B cell (primary cell): ENCODE data around the gene NUP93. TPM values are rescaled to one million over a fixed set of nuclear protein-coding genes. Genes with fewer than 3 reads are reported as not detected.

Source experiments
- ATAC-seq: fragments of 200-7000 bp; cut with Tn5 transposase; one replicate; pipeline ENCODE4 v1.10.0; 2021; ENCODE audit warnings: low read depth, mild to moderate bottlenecking, moderate number of reproducible peaks, moderate library complexity
- CTCF ChIA-PET: fragments of 350-600 bp; sonication (Branson Sonifier 250); formaldehyde crosslinking; loops from one replicate; lab custom pipeline; 2021; ENCODE audit warnings: antibody characterized with exemption, inconsistent platforms; lab: Charles Lee
- POLR2A ChIA-PET: fragments of 350-600 bp; sonication (Branson Sonifier 250); formaldehyde crosslinking; loops from one replicate; lab custom pipeline; 2021; ENCODE audit warnings: antibody characterized with exemption; lab: Charles Lee
- DNase-seq: peaks from one replicate; pipeline ENCODE4 v3.0.0; 2013
- H2AFZ ChIP-seq: 2 replicates; pipeline ENCODE4 v1.6.1; 2012; ENCODE audit warnings: mild to moderate bottlenecking, low read depth, low read length; ENCODE audit not compliant: insufficient read depth, poor library complexity, severe bottlenecking
- H3K27ac ChIP-seq, 2 donors: 1 replicate in 1 of 2; 2 replicates in 1 of 2; pipeline ENCODE4 v1.5.1; 2012 to 2013; ENCODE audit warnings: low read length in 2 of 2, mild to moderate bottlenecking in 2 of 2, moderate library complexity in 1 of 2
- H3K27me3 ChIP-seq, 4 experiments: fragments of 200-600 bp in 1 of 4; sonication (generic) in 1 of 4; replicated peaks in 1 of 4; 1 replicate in 2 of 4; 2 replicates in 2 of 4; pipeline versions ENCODE4 v1.6.1 to v1.7.0; 2013 to 2016; ENCODE audit warnings: low read length in 3 of 4, mild to moderate bottlenecking in 2 of 4, mixed read lengths in 1 of 4, moderate library complexity in 1 of 4; ENCODE audit not compliant: insufficient read depth in 4 of 4, control insufficient read depth in 3 of 4; ENCODE audit errors: control extremely low read depth in 1 of 4
- H3K36me3 ChIP-seq, 2 experiments: replicated peaks in 1 of 2; 1 replicate in 1 of 2; 2 replicates in 1 of 2; pipeline versions ENCODE4 v1.6.1 to v1.7.1; 2013; ENCODE audit warnings: low read length in 1 of 2; ENCODE audit not compliant: insufficient read depth in 2 of 2, control insufficient read depth in 1 of 2; ENCODE audit errors: control extremely low read depth in 1 of 2, extremely low read depth in 1 of 2
- H3K4me1 ChIP-seq, 2 donors: fragments of 200-600 bp in 1 of 2; sonication (generic) in 1 of 2; 1 replicate in 1 of 2; 2 replicates in 1 of 2; pipeline versions ENCODE4 v1.5.1 to v1.6.1; 2013 to 2017; ENCODE audit warnings: low read length in 2 of 2; ENCODE audit not compliant: control insufficient read depth in 2 of 2, insufficient read depth in 2 of 2
- H3K4me2 ChIP-seq: replicated peaks from 2 replicates; pipeline ENCODE3; 2012; ENCODE audit warnings: mild to moderate bottlenecking, low read depth, low read length; ENCODE audit not compliant: poor library complexity, severe bottlenecking
- H3K4me3 ChIP-seq, 5 experiments: fragments of 200-600 bp in 1 of 5; sonication (generic) in 1 of 5; 1 replicate in 3 of 5; 2 replicates in 2 of 5; pipeline versions ENCODE4 v1.5.1 to v1.7.0; 2011 to 2016; ENCODE audit warnings: low read length in 4 of 5, mild to moderate bottlenecking in 4 of 5, low read depth in 2 of 5, control low read depth in 1 of 5, moderate library complexity in 1 of 5; ENCODE audit not compliant: insufficient read depth in 1 of 5; ENCODE audit errors: control extremely low read depth in 1 of 5, extremely low read depth in 1 of 5
- H3K79me2 ChIP-seq: fragments of 200-600 bp; sonication (generic); one replicate; pipeline ENCODE4 v1.6.0; 2016; ENCODE audit warnings: low read length; ENCODE audit not compliant: control insufficient read depth, insufficient read depth
- H3K9ac ChIP-seq: fragments of 200-600 bp; sonication (generic); 2 replicates; pipeline ENCODE4 v1.6.1; 2017; ENCODE audit warnings: mild to moderate bottlenecking, low read length, moderate library complexity
- H3K9me3 ChIP-seq, 3 donors: one replicate each; pipeline versions ENCODE4 v1.6.1 to v1.7.1; 2013; ENCODE audit warnings: low read length in 2 of 3; ENCODE audit not compliant: control insufficient read depth in 2 of 3, insufficient read depth in 1 of 3; ENCODE audit errors: control extremely low read depth in 1 of 3
- H4K20me1 ChIP-seq: 2 replicates; pipeline ENCODE4 v1.6.0; 2012; ENCODE audit warnings: mild to moderate bottlenecking, low read length; ENCODE audit not compliant: insufficient read depth, control insufficient read depth, poor library complexity, severe bottlenecking
- H3K27ac Mint-ChIP-seq: one replicate; pipeline ENCODE4 v1.8.0; 2021; ENCODE audit warnings: mixed read lengths
- H3K27me3 Mint-ChIP-seq: one replicate; pipeline ENCODE4 v1.8.0; 2021; ENCODE audit warnings: mixed read lengths
- H3K4me1 Mint-ChIP-seq: one replicate; pipeline ENCODE4 v1.8.0; 2021; ENCODE audit warnings: mixed read lengths
- H3K4me3 Mint-ChIP-seq: one replicate; pipeline ENCODE4 v1.8.0; 2021; ENCODE audit warnings: mixed read lengths
- H3K9me3 Mint-ChIP-seq: one replicate; pipeline ENCODE4 v1.8.0; 2022; ENCODE audit warnings: mixed read lengths; ENCODE audit not compliant: insufficient read depth
- CTCF ChIP-seq: fragments of 200-600 bp; IDR thresholded peaks from one replicate; pipeline ENCODE4 v1.8.0; 2022; ENCODE audit warnings: antibody characterized with exemption, mild to moderate bottlenecking
- EZH2 ChIP-seq: IDR thresholded peaks from 2 replicates; pipeline ENCODE4 v1.6.1; 2012; ENCODE audit warnings: borderline replicate concordance, low read depth, mild to moderate bottlenecking, moderate library complexity, low read length; ENCODE audit not compliant: insufficient read depth, poor library complexity, severe bottlenecking
- WGBS: methylation state at CpG from one replicate; pipeline ENCODE4 v1.1.5; 2013; ENCODE audit warnings: missing lambda C conversion rate; ENCODE audit not compliant: insufficient coverage; 5-methylcytosine and 5-hydroxymethylcytosine counted together
- intact Hi-C: fragments of 100-400 bp; cut with micrococcal nuclease; formaldehyde crosslinking; loops from one replicate; pipeline ENCODE4 v1.10.0; 2022
- polyA plus RNA-seq: library from polyadenylated mRNA; depleted of rRNA; stranded (reverse); fragments of >200 nt; gene quantifications from 2 replicates; pipeline ENCODE4 v1.2.3, GENCODE V29; 2012
- total RNA-seq, 2 donors: library from RNA; stranded (reverse); fragments of 120-200 nt in 1 of 2; gene quantifications; 1 replicate in 1 of 2; 2 replicates in 1 of 2; pipeline versions ENCODE4 v1.2.3 to v1.2.4, GENCODE V29; 2013 to 2022

NUP93 gene
- total and polyA plus RNA-seq, 2 donors (not counting 1 experiment from before 2014, with no cell fraction given), result 23.6 to 64.6 TPM

GRCh38 chr16:56763291-56763916 is 33.5 kb downstream of the NUP93 start:
- DNase-seq, result no peak
- Histone ChIP-seq H3K4me3 (no peak overlapping the region), H3K27me3 (no peaks in the 10 kb centered on the region), H3K79me2 (peaks cover 4% of the 10 kb centered on the region), H4K20me1 (no peaks in the 10 kb centered on the region), H2AFZ (no peak overlapping the region), H3K9ac (no peak overlapping the region), H3K9me3 (no peaks in the 10 kb centered on the region), H3K36me3 (peaks cover 15 to 24% of the 10 kb centered on the region in 2 experiments), H3K4me2 (no peak overlapping the region), H3K27ac (no peak overlapping the region), H3K4me1 (no peaks in the 10 kb centered on the region)
- no peaks in the 10 kb centered on the region for H3K4me1 Mint-ChIP-seq
- H3K9me3 Mint-ChIP-seq, result no peaks in the 10 kb centered on the region
- H3K27me3 Mint-ChIP-seq, result no peaks in the 10 kb centered on the region
- no CpG with 5 or more reads among the region's 1 CpG for WGBS
- intact Hi-C loops, result no loop called here
- no peak for ATAC-seq
- TF ChIP-seq EZH2 (no peak), CTCF (no peak)
- ChIA-PET CTCF (no interaction called here), POLR2A (no interaction called here)
- no peak overlapping the region for H3K4me3 Mint-ChIP-seq
- no peak overlapping the region for H3K27ac Mint-ChIP-seq

- no peak overlapping the region for H3K4me2 ChIP-seq
- CTCF ChIA-PET, result no interaction called here
Observed at GRCh38 chr16:56764835-56765234, 34.9 kb downstream of the NUP93 start.

More at GRCh38 chr16:56764835-56765234, 34.9 kb downstream of the NUP93 start:
- H3K27me3 Mint-ChIP-seq, result no peaks in the 10 kb centered on the region
- H3K4me1 Mint-ChIP-seq, result no peaks in the 10 kb centered on the region
- no peak overlapping the region for H3K4me3 ChIP-seq
- no peak overlapping the region for H3K4me3 Mint-ChIP-seq
- H3K27ac Mint-ChIP-seq, result no peak overlapping the region
- H2AFZ ChIP-seq, result no peak overlapping the region
- H4K20me1 ChIP-seq, result no peaks in the 10 kb centered on the region
- H3K4me1 ChIP-seq, result no peaks in the 10 kb centered on the region
- no peak overlapping the region for H3K9ac ChIP-seq
- H3K36me3 ChIP-seq, result peaks cover 6 to 24% of the 10 kb centered on the region in 2 experiments
- ATAC-seq (no peak), DNase-seq (no peak)
- peaks cover 4% of the 10 kb centered on the region for H3K79me2 ChIP-seq
- POLR2A ChIA-PET, result no interaction called here
- no peaks in the 10 kb centered on the region for H3K9me3 Mint-ChIP-seq
- H3K27ac ChIP-seq, result no peak overlapping the region
- TF ChIP-seq EZH2 (no peak), CTCF (no peak)
- H3K27me3 ChIP-seq, result no peaks in the 10 kb centered on the region
- intact Hi-C loops, result no loop called here
- H3K9me3 ChIP-seq, result no peaks in the 10 kb centered on the region
- 71% methylated on average over 1 of the region's 2 CpGs for WGBS
